NCI-H1048 (cell line): Measurements from ENCODE around the gene NLRC5.
"Not testable (repeated sequence)": the region's sequence is repeated elsewhere in the genome, so short reads cannot be mapped to it uniquely, and the experiment has no call there.

Experiments
- DNase-seq: peaks from one replicate; lab custom pipeline; 2025; lab: John Stamatoyannopoulos, UW

The NLRC5 gene

GRCh38 chr16:57001026-57001679 is 11.8 kb downstream of the NLRC5 start:
- no peak for DNase-seq

GRCh38 chr16:57003439-57004386 is 14.4 kb downstream of the NLRC5 start:
- no peak for DNase-seq

DNA sequence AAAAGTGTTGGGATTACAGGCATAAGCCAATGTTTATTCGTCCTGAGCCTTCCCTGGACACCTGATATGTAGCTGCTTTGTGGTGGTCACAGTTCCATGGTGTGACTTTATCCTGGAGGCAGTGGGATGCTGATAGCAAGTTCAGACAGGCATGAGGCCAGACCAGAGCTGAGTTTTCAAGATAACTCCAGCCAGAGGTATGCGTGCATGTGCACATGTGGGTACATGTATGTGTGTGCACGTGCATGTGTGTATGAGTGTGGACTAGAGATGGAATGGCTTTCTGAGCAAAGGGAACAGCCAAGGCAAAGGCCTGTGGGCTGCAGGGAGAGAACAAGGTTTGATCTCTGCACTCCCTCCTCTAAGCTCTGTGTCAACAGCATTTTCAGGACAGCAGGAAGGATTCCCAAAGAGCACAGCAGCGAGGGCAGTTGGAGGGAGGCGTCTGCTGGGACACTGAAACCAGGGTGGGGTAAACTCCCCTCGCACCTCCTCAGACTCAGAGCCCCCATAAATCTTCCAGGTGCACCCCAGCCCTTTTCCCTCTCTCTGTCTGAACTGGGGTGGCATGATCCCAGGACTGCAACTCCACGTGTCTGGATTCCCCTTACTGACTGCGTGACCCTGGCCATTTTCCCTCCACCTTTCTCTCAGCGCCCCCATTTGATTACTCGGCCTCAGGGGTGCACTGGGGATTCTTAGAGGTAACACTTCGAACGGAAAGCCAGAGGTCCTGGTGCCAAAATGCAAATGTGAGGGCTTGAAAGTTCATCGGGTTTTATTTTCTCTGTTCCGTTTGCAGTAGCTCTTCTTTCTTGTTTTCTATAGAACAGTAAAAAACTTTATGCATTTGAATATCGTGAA is 15.3 kb downstream of the NLRC5 start:
- DNase-seq = no peak

DNA sequence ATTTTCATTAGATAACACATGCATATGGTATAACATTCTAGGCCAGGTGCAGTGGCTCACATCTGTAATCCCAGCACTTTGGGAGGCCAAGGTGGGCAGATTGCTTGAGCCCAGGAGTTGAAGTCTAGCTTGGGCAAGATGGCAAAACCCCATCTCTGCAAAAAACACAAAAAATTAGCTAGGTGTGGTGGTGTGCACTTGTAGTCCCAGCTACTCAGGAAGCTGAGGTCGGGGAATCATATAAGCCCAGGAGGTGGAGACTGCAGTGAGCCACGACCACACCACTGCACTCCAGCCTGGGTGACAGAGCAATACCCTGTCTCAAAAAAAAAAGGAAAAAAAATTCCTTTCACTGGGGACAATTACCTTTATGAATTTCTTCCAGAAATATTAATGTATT is 16.2 kb downstream of the NLRC5 start:
- DNase-seq = not testable (repeated sequence)

GRCh38 chr16:57007050-57007449 is 17.7 kb downstream of the NLRC5 start:
- no peak for DNase-seq

- DNase-seq = no peak
Measured at GRCh38 chr16:57007530-57007929, 18.2 kb downstream of the NLRC5 start.

GRCh38 chr16:57008440-57008839 is 19.1 kb downstream of the NLRC5 start:
- no peak for DNase-seq

- DNase-seq = no peak
Measured at GRCh38 chr16:57009643-57010170, 20.4 kb downstream of the NLRC5 start.

- DNase-seq = no peak
Measured at GRCh38 chr16:57012353-57012752, 23.0 kb downstream of the NLRC5 start.

DNA sequence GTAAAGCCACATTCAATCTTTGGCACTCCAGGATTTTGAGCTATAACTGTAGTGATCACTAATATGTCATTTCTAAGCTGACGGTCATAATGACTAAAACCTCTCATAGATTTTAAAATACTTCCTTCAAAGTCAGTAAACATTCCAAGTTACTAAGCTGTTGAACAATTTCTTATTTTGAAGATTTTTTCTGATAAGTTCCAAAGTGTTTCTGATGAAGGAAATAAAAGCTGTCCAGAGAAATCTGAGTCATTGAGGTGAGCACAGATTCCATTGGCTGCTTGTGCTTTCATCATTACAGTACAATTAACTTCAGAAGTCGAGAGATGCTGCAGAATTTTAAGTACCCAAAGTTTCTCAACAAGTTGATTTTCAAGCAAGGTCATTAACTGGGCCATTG is 23.9 kb downstream of the NLRC5 start:
- DNase-seq = no peak

DNA sequence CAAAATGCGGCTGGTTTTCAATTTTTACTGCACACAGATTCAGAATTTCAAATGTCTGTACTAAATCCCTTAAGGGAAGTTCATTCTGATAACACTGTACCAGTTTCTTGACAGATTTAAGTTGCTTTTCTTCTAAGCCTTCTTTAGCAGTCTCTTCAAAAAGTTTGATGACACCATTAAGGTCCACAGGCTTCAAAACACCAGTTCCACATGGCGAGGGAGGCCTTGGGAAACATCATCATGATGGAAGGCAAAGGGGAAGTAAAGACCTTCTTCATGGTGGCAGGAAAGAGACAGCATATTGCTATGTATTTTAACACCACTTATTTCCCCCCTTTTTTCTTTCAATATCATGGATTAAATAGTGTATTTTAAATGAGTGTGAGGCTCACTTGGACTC is 24.5 kb downstream of the NLRC5 start:
- DNase-seq = no peak

DNA sequence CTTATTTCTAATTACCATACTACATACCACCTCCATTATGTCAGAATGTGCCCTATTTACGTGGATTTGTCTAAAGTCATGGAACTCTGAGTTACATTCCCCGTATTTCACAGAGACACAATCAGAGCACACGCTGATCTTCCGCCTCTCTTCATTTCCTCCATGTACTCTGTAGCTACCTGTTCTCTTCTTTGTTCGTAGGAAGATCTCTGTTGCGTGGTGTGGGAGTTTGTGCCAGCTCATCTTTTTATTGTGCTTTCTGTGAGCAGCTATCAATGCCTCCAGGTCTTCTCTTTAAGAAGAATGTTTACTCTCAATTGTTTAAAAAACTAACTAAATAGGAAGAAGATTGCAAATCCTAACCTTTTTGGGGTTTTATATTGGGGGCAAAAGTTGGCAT is 26.9 kb downstream of the NLRC5 start:
- DNase-seq = no peak

DNA sequence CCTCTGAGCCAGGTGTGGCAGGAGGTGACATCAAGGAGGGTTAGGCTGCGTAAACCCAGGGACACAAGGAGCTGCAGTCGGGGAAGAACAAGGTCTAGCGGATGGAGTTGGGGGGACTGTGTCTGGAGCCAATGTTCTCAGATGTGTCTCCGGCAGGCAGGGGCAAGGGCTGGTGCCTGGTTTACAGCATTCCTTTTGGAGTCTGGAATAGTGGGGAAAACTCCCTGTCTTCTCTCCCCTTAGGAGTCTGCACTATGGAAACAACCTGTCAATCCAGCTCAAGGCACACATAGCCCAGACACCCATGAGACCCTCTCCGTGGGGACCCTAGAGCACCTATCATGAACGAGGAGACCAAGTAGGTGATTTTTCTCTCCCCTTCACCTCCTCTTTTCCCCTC is 27.5 kb downstream of the NLRC5 start:
- no peak for DNase-seq

GRCh38 chr16:57017251-57017650 is 27.9 kb downstream of the NLRC5 start:
- DNase-seq = no peak

DNA sequence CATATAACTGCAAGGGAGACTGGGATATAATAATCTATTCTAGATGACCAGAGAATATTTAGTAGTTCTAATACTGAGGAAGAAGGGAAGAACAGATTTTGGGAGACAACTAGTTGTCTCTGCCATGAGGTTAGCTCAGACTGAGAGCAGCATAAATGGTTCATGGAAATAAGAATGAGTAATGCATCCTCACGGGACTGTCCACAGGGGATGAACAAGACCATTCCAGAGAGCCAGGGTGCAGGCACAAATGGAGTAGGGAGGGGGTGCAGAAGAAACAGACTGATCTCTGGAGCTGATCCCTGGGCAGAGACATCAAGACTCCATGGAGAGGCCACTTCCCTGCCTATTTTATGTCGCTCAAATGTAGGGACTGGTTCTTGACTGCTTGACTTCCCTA is 30.4 kb downstream of the NLRC5 start:
- DNase-seq = no peak

DNA sequence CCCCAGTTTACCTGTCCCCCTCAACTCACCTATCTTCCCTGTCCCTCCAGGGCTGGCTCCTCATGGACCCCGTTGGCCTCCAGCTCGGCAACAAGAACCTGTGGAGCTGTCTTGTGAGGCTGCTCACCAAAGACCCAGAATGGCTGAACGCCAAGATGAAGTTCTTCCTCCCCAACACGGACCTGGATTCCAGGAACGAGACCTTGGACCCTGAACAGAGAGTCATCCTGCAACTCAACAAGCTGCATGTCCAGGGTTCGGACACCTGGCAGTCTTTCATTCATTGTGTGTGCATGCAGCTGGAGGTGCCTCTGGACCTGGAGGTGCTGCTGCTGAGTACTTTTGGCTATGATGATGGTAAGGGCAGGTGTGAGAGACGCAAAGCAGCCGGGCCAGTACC is 31.3 kb downstream of the NLRC5 start:
- no peak for DNase-seq

GRCh38 chr16:57021757-57022156 is 32.4 kb downstream of the NLRC5 start:
- no peak for DNase-seq

DNA sequence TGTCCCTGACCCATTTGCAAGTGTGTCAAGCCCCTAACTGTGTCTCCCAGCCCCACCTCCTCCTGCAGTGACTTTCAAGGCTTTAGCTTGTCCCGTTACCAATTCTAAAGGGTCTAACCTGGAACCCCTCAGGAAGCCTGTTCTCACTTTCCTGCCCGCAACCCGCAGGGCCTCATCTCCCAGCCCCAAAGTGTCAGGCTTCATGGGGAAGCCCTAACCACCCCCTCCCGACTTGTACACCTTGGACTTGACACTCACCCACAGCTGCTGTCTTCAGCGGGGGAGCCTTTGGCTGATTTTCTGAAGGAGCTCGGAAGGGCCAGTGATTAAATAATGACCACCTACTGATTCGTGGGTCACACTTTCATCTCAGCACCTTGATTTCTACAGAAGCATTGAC is 33.1 kb downstream of the NLRC5 start:
- DNase-seq = no peak

DNA sequence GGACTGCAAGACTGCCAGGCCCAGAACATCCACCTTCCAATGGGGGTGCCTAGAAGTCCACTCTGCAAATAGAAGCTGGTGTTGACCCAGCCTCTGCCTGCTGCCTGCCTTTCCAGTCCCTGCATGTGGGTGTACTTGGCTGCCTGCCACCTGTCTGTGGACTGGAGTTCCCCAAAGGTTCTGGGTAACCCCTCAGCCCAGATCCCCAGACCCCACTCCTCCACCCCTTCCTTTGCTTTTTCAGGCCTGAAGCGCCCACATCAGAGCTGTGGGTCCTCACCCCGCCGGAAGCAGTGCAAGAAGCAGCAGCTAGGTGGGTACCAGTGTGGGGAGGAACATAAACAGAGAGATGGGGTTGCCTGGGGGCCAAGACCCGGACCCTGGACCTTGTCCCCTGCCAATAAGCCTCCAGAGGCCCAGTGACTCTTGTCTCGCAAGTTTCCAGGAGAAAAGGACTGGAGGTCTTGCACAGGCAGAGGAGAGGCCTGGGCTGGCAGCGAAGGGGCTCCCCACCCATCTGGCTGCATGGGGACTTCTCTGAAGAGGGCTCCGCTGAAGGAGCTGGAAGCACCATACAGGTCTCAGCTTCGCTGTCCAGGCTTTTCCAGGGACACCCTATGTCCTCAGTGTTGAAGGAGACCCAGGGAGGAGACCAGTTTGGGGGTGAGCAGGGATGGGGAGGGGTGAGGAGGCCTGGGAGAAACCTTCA is 34.3 kb downstream of the NLRC5 start:
- no peak for DNase-seq

DNA sequence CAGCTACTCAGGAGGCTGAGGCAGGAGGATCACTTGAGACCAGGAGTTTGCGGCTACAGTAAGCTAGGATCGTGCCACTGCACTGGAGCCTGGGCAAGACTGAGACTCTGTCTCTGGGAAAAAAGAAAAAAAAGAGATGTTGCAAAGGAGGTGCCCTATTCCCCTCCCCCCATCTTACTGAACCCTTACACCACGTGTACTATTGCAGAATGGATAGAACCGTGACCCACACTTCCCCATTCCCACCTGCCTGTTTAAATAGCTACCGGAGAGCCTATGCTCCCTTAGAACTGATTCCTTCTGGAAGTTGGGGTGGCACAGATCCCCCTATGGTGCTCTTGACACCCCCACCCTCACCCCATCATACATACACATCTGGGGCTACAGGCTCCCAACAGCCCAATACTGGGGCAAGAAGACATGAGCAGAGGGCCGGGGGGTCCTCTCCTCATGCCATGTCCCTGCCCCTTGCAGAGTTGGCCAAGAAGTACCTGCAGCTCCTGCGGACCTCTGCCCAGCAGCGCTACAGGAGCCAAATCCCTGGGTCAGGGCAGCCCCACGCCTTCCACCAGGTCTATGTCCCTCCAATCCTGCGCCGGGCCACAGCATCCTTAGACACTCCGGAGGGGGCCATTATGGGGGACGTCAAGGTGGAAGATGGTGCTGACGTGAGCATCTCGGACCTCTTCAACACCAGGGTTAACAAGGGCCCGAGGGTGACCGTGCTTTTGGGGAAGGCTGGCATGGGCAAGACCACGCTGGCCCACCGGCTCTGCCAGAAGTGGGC is 35.7 kb downstream of the NLRC5 start:
- DNase-seq = no peak
